HTR-8/SVneo (cell line): Measurements from ENCODE around the gene GORASP1.
"Not testable (repeated sequence)": the region's sequence is repeated elsewhere in the genome, so short reads cannot be mapped to it uniquely, and the experiment has no call there.

Experiments used
- DNase-seq: peaks from one replicate; pipeline ENCODE4 v3.0.0; 2011; ENCODE audit warnings: low spot score, mixed read lengths; ENCODE audit not compliant: insufficient read length
- FAIRE-seq: peaks from 2 replicates; lab custom pipeline; 2011; peaks lifted over from hg19 to GRCh38; lab: Jason Lieb, UNC

Gene GORASP1

DNA sequence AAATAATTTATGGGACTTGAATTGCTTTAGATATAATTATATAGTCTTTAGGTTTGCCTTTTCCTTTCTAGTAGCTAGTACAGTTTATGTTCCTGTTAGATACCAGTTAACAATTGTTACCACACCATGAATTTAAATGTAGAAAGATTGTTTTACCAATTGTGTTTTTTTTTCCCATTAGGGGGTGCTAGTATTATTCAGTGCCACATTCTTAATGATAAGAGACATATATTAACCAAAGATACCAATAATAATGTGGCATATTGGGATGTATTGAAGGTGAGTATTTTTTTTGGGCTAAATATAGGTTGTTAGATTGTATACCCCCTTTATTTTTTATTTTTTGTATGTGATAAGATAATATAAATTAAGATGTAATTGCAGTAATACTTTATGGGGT lies 27.9 kb downstream of the GORASP1 start:
- no peak for FAIRE-seq
- no peak for DNase-seq

DNA sequence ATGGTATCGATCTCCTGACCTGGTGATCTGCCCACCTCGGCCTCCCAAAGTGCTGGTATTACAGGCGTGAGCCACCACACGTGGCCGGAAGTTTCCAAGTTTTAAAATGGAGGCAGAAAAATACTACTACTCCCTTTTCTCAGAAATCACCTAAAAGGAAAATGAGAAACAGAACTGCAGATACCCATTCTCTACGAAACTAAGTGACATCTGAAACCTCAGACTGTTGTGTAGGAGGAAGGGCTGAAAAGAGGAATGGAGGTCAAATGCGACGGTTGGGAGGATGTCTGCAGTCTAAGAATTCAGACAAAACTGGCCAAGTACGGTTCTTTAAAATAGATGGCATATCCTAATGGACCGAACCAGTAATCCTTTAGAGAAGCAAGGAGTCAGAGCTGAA lies 31.5 kb downstream of the GORASP1 start:
- DNase-seq (no peak), FAIRE-seq (no peak)

GRCh38 chr3:39068556-39068955 lies 38.9 kb downstream of the GORASP1 start:
- FAIRE-seq (no peak), DNase-seq (no peak)

- DNase-seq (no peak), FAIRE-seq (no peak)
These were observed 40.1 kb downstream of the GORASP1 start for GRCh38 chr3:39067286-39067685.

DNA sequence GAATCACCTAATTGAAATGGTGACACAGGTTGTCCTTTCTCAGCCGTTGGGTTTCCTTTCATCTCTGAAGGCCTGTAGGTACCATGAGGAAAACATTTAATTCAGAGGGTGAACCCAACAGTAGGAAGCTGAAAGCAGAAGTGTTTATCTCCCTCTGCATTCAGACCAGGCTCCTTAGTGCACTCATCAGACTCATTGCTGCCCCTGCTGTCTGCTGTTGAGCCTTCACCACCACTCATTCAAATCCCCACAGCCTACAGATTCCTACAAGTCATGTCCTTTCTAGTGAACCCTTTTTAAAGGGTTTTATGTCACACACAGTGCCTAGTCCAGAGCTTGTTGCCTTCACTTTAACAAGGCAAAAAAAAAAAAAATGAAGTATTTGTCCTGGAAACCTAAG lies 42.2 kb downstream of the GORASP1 start:
- FAIRE-seq (no peak), DNase-seq (peak; percentile 11)

- no peak for DNase-seq
- no peak for FAIRE-seq
These were observed 42.8 kb downstream of the GORASP1 start for GRCh38 chr3:39064646-39065045.

DNA sequence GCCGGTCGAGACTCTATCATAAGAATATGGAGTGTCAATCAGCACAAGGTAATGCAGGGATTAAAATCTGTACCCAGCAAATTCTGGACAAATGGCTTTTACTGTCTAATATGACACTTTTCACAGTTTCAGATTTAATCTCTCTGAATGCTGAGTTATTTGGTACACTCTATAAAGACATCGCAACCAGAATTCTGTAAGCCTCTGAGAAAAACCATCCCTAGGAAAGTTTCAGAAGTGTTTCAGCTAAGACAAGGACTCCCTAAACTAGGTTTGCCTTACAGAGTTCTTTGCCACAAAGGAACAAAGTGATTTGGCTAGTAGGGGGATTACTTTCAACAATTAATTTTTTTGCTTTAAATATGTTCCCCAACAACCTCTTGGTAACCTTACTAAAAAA lies 44.3 kb downstream of the GORASP1 start:
- FAIRE-seq, result no peak
- DNase-seq, result no peak

DNA sequence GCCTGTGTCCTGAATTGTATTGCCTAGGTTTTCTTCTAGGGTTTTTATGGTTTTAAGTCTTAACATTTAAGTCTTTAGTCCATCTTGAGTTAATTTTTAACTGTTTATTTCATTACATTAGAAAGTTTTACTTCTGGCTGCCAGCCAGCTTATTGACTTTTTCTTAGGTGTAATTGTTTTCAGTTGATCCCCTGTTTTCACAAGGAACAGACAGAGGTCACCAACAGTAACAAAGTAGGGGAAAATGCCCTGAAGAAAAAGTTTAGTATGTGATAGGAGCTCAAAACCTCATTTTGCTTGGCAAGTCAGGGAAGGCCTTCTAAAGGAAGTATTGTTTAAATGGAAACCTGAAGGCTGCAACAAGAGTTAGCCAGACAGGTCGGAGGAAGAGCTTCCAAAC lies 45.2 kb downstream of the GORASP1 start:
- no peak for FAIRE-seq
- DNase-seq, result no peak

- not testable (repeated sequence) for FAIRE-seq, DNase-seq
These were observed 46.2 kb downstream of the GORASP1 start for GRCh38 chr3:39061228-39061627.

GRCh38 chr3:39056151-39056550 lies 51.3 kb downstream of the GORASP1 start:
- no peak for DNase-seq
- FAIRE-seq, result no peak

- FAIRE-seq (no peak), DNase-seq (no peak)
These were observed 53.7 kb downstream of the GORASP1 start for GRCh38 chr3:39053696-39054095.

- no peak for FAIRE-seq
- no peak for DNase-seq
These were observed 54.8 kb downstream of the GORASP1 start for GRCh38 chr3:39052583-39052982.

GRCh38 chr3:39051649-39052561 lies 55.5 kb downstream of the GORASP1 start, which contains the start of the genes SCN11A and WDR48:
TSS of gene SCN11A (minus strand) at chr3:39051944. CDS start at chr3:38950362, 101,582 bp downstream.
TSS of gene WDR48 (plus strand) at chr3:39052016. CDS start at chr3:39052026, 10 bp downstream.
- peak; percentile 96 for FAIRE-seq
- DNase-seq, result peak; percentile 85

DNA sequence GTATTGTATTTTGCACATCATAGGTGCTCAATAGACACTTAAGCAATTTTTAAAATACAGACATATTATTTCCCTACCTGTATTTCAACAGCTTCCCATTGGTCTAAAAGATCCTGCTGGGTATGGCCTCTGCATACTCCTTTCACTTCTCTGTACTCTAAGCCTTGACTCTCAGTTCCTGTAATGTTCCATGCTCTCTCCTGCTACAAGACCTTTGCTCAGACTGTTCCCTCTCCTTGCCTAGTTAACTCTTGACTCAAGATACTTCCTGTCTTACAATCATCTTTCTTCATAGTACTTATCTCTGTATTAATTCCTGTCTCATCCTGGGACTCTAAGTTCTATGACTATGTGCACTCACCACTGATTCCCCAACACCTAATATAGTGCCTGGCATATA lies 57.4 kb downstream of the GORASP1 start:
- FAIRE-seq, result no peak
- DNase-seq, result no peak
